ENCODE data around the gene NUDT6. TPM values are rescaled to one million over a fixed set of nuclear protein-coding genes. Genes with fewer than 3 reads are reported as not detected.

The NUDT6 gene
- 1 to 10 TPM; 1.7 to 3.4 (median 1.9) TPM for polyA plus RNA-seq

- DNase-seq = peak in 2 of 3 donors; percentile 42 to 44
- Mint-ChIP-seq H3K9me3 (no peaks in the 10 kb centered on the region), H3K36me3 (no peaks in the 10 kb centered on the region), H3K27me3 (ENCODE audit: low read depth in 3 of 3) (peaks cover 0 to 2% (median 0%) of the 10 kb centered on the region in 3 donors), H3K4me3 (peak within 1 kb of the TSS; percentile 94 to 99 (median 97)), H3K4me1 (peaks cover 5 to 14% of the 10 kb centered on the region in 2 donors), H3K27ac (peak within 1 kb of the TSS; percentile 90 to 97 (median 93))
These were observed at the start of gene NUDT6 for GRCh38 chr4:122921971-122922876. NUDT6 (minus strand) TSS chr4:122922597; CDS start chr4:122922572, 25 bp downstream.

- no peak overlapping the region for H3K27ac Mint-ChIP-seq
- H3K4me1 Mint-ChIP-seq = peaks cover 0 to under 1% of the 10 kb centered on the region in 2 donors
- H3K27me3 Mint-ChIP-seq (ENCODE audit: low read depth in 3 of 3) = no peaks in the 10 kb centered on the region
- peaks cover 0 to 10% (median 8%) of the 10 kb centered on the region in 3 donors for H3K36me3 Mint-ChIP-seq
- no peak for DNase-seq
- no peak overlapping the region for H3K4me3 Mint-ChIP-seq
- no peaks in the 10 kb centered on the region for H3K9me3 Mint-ChIP-seq
These were observed 45.9 kb upstream of the NUDT6 start for GRCh38 chr4:122968227-122968812.

GRCh38 chr4:122967231-122967630 lies 44.8 kb upstream of the NUDT6 start:
- Mint-ChIP-seq H3K27me3 (ENCODE audit: low read depth in 3 of 3) (no peaks in the 10 kb centered on the region), H3K4me3 (no peak overlapping the region), H3K27ac (no peak overlapping the region), H3K4me1 (peaks cover 7 to 12% of the 10 kb centered on the region in 2 donors), H3K9me3 (no peaks in the 10 kb centered on the region), H3K36me3 (peaks cover 4 to 13% (median 4%) of the 10 kb centered on the region in 3 donors)
- DNase-seq = no peak

- no peak overlapping the region for H3K4me3 Mint-ChIP-seq
- no peak for DNase-seq
- no peak overlapping the region for H3K27ac Mint-ChIP-seq
- H3K4me1 Mint-ChIP-seq = peaks cover 7 to 14% of the 10 kb centered on the region in 2 donors
- no peaks in the 10 kb centered on the region for H3K27me3 Mint-ChIP-seq (ENCODE audit: low read depth in 3 of 3)
- peaks cover 4 to 13% (median 4%) of the 10 kb centered on the region in 3 donors for H3K36me3 Mint-ChIP-seq
- H3K9me3 Mint-ChIP-seq = no peaks in the 10 kb centered on the region
These were observed 43.8 kb upstream of the NUDT6 start for GRCh38 chr4:122966201-122966600.

GRCh38 chr4:122963216-122963615 lies 40.8 kb upstream of the NUDT6 start:
- H3K27me3 Mint-ChIP-seq (ENCODE audit: low read depth in 3 of 3) = no peaks in the 10 kb centered on the region
- no peaks in the 10 kb centered on the region for H3K9me3 Mint-ChIP-seq

GRCh38 chr4:122960611-122961000 lies 38.2 kb upstream of the NUDT6 start:
- Mint-ChIP-seq H3K36me3 (peaks cover 6 to 15% (median 13%) of the 10 kb centered on the region in 3 donors), H3K27me3 (ENCODE audit: low read depth in 3 of 3) (no peaks in the 10 kb centered on the region), H3K27ac (peak overlapping the region in 1 of 6 donors; percentile 32), H3K4me3 (no peak overlapping the region), H3K4me1 (peaks cover 7 to 14% of the 10 kb centered on the region in 2 donors), H3K9me3 (no peaks in the 10 kb centered on the region)
- DNase-seq = no peak

More at GRCh38 chr4:122963216-122963615, 40.8 kb upstream of the NUDT6 start:
- no peak overlapping the region for H3K4me3 Mint-ChIP-seq
- peaks cover 4 to 14% (median 13%) of the 10 kb centered on the region in 3 donors for H3K36me3 Mint-ChIP-seq
- peak overlapping the region in 1 of 6 donors; percentile 47 for H3K27ac Mint-ChIP-seq
- H3K4me1 Mint-ChIP-seq = peaks cover 7 to 14% of the 10 kb centered on the region in 2 donors
- no peak for DNase-seq

- peak overlapping the region in 1 of 6 donors; percentile 32 for H3K27ac Mint-ChIP-seq
- peaks cover 7 to 14% of the 10 kb centered on the region in 2 donors for H3K4me1 Mint-ChIP-seq
- no peaks in the 10 kb centered on the region for H3K27me3 Mint-ChIP-seq (ENCODE audit: low read depth in 3 of 3)
- peaks cover 10 to 16% (median 13%) of the 10 kb centered on the region in 3 donors for H3K36me3 Mint-ChIP-seq
- no peaks in the 10 kb centered on the region for H3K9me3 Mint-ChIP-seq
- H3K4me3 Mint-ChIP-seq = no peak overlapping the region
- DNase-seq = no peak
These were observed 37.7 kb upstream of the NUDT6 start for GRCh38 chr4:122959981-122960610.

GRCh38 chr4:122959441-122959840 lies 37.0 kb upstream of the NUDT6 start:
- DNase-seq = no peak
- Mint-ChIP-seq H3K4me3 (no peak overlapping the region), H3K4me1 (peaks cover 7 to 14% of the 10 kb centered on the region in 2 donors), H3K27me3 (ENCODE audit: low read depth in 3 of 3) (no peaks in the 10 kb centered on the region), H3K36me3 (peaks cover 10 to 19% (median 16%) of the 10 kb centered on the region in 3 donors), H3K9me3 (no peaks in the 10 kb centered on the region), H3K27ac (no peak overlapping the region)

- no peaks in the 10 kb centered on the region for H3K9me3 Mint-ChIP-seq
- no peak for DNase-seq
- no peak overlapping the region for H3K27ac Mint-ChIP-seq
- no peaks in the 10 kb centered on the region for H3K27me3 Mint-ChIP-seq (ENCODE audit: low read depth in 3 of 3)
- H3K4me3 Mint-ChIP-seq = no peak overlapping the region
- H3K4me1 Mint-ChIP-seq = peaks cover 7 to 14% of the 10 kb centered on the region in 2 donors
- H3K36me3 Mint-ChIP-seq = peaks cover 13 to 27% (median 24%) of the 10 kb centered on the region in 3 donors
These were observed 36.1 kb upstream of the NUDT6 start for GRCh38 chr4:122958505-122958904.

- Mint-ChIP-seq H3K27me3 (ENCODE audit: low read depth in 3 of 3) (no peaks in the 10 kb centered on the region), H3K9me3 (no peaks in the 10 kb centered on the region), H3K36me3 (peaks cover 37 to 56% (median 40%) of the 10 kb centered on the region in 3 donors), H3K4me1 (no peaks in the 10 kb centered on the region), H3K4me3 (no peak overlapping the region), H3K27ac (no peak overlapping the region)
- no peak for DNase-seq
These were observed 31.5 kb upstream of the NUDT6 start for GRCh38 chr4:122953924-122954323.

GRCh38 chr4:122952028-122952427 lies 29.6 kb upstream of the NUDT6 start:
- peaks cover 39 to 61% (median 50%) of the 10 kb centered on the region in 3 donors for H3K36me3 Mint-ChIP-seq
- H3K9me3 Mint-ChIP-seq = no peaks in the 10 kb centered on the region
- no peak overlapping the region for H3K4me3 Mint-ChIP-seq
- H3K27me3 Mint-ChIP-seq (ENCODE audit: low read depth in 3 of 3) = no peaks in the 10 kb centered on the region
- no peak overlapping the region for H3K27ac Mint-ChIP-seq
- no peak for DNase-seq
- H3K4me1 Mint-ChIP-seq = no peaks in the 10 kb centered on the region

GRCh38 chr4:122948671-122949070 lies 26.3 kb upstream of the NUDT6 start:
- peaks cover 38 to 64% (median 47%) of the 10 kb centered on the region in 3 donors for H3K36me3 Mint-ChIP-seq
- no peak overlapping the region for H3K27ac Mint-ChIP-seq
- H3K9me3 Mint-ChIP-seq = peaks cover 0 to 3% (median 0%) of the 10 kb centered on the region in 6 donors
- H3K4me1 Mint-ChIP-seq = no peaks in the 10 kb centered on the region
- DNase-seq = no peak
- no peaks in the 10 kb centered on the region for H3K27me3 Mint-ChIP-seq (ENCODE audit: low read depth in 3 of 3)
- no peak overlapping the region for H3K4me3 Mint-ChIP-seq

- no peak for DNase-seq
- Mint-ChIP-seq H3K9me3 (peaks cover 0 to 5% (median 0%) of the 10 kb centered on the region in 6 donors), H3K27ac (peak overlapping the region in 1 of 6 donors; percentile 67), H3K4me3 (peak overlapping the region in 1 of 5 donors; percentile 32), H3K4me1 (no peaks in the 10 kb centered on the region), H3K36me3 (peaks cover 33 to 48% (median 33%) of the 10 kb centered on the region in 3 donors), H3K27me3 (ENCODE audit: low read depth in 3 of 3) (no peaks in the 10 kb centered on the region)
These were observed 23.7 kb upstream of the NUDT6 start for GRCh38 chr4:122946142-122946541.
